ENCODE measurements around the gene ZNF407.

- no peak for TF ChIP-seq GATA3 (IDR thresholded peaks at IDR 0.05; ENCODE audit: low read depth, low read length)
- TF ChIP-seq GATA2 (IDR thresholded peaks at IDR 0.05; ENCODE audit: low read depth, low read length): no peak
Measured at GRCh38 chr18:74949611-74950010, 351.9 kb downstream of the ZNF407 start.

All from SH-SY5Y (cell line).